Left renal pelvis (tissue), 4 donors: ENCODE results near the gene PCDHB10. TPM values are rescaled to one million over a fixed set of nuclear protein-coding genes. Genes with fewer than 3 reads are reported as not detected.
"Not testable (repeated sequence)": the region's sequence is repeated elsewhere in the genome, so short reads cannot be mapped to it uniquely, and the experiment has no call there.

ENCODE experiments used
- DNase-seq, 4 donors: peaks; one replicate each; pipeline ENCODE4 v3.0.0-alpha.2; 2013; ENCODE audit warnings: low read depth in 4 of 4, low spot score in 3 of 4
- polyA plus RNA-seq, 4 donors: library from polyadenylated mRNA; unstranded; fragments of 120-200 nt; gene quantifications; one replicate each; pipeline ENCODE4 v1.2.1, GENCODE V29; 2013; ENCODE audit not compliant: insufficient read length in 4 of 4

The PCDHB10 gene
- polyA plus RNA-seq, 4 donors = 5.4 to 11.3 (median 8.3) TPM

DNA sequence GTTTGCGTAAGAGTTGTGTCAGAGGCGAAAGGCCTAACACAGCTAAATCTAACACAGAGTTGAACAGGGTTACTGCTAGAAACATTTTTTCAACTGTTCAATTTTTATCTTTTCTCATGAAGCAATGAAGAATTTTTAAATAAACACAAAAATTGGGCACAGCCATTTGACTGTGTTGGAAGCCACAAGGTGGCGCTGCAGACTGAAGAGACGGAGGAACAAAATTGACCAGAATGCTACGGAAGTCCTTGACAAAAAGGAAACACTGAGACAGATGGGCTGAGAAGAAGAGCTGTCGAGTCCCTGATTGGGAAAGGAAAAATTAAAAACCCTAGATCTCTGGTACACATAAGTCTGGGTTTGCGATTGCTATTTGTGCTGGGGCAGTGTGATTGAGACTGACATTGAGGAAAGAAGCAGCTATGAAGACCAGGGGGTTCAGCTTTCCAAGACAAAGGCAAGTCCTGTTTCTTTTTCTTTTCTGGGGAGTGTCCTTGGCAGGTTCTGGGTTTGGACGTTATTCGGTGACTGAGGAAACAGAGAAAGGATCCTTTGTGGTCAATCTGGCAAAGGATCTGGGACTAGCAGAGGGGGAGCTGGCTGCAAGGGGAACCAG lies 5.1 kb upstream of the PCDHB10 start, which contains the start of gene PCDHB9:
Gene PCDHB9, plus strand, starts transcription at position 265 of the 616 bp plus-strand sequence. Its CDS starts 158 bp downstream, at position 423.
- DNase-seq = no peak

DNA sequence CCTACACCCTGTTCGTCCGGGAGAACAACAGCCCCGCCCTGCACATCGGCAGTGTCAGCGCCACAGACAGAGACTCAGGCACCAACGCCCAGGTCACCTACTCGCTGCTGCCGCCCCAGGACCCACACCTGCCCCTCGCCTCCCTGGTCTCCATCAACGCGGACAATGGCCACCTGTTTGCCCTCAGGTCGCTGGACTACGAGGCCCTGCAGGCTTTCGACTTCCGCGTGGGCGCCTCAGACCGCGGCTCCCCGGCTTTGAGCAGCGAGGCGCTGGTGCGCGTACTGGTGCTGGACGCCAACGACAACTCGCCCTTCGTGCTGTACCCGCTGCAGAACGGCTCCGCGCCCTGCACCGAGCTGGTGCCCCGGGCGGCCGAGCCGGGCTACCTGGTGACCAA lies 3.5 kb upstream of the PCDHB10 start:
- DNase-seq = not testable (repeated sequence)

DNA sequence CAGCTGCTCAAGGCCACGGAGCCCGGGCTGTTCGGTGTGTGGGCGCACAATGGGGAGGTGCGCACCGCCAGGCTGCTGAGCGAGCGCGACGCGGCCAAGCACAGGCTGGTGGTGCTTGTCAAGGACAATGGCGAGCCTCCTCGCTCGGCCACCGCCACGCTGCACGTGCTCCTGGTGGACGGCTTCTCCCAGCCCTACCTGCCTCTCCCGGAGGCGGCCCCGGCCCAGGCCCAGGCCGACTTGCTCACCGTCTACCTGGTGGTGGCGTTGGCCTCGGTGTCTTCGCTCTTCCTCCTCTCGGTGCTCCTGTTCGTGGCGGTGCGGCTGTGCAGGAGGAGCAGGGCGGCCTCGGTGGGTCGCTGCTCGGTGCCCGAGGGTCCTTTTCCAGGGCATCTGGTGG lies 3.0 kb upstream of the PCDHB10 start:
- not testable (repeated sequence) for DNase-seq

DNA sequence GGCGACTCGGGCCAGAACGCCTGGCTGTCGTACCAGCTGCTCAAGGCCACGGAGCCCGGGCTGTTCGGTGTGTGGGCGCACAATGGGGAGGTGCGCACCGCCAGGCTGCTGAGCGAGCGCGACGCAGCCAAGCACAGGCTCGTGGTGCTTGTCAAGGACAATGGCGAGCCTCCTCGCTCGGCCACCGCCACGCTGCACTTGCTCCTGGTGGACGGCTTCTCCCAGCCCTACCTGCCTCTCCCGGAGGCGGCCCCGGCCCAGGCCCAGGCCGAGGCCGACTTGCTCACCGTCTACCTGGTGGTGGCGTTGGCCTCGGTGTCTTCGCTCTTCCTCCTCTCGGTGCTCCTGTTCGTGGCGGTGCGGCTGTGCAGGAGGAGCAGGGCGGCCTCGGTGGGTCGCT lies 2.2 kb downstream of the PCDHB10 start:
- DNase-seq = not testable (repeated sequence)

DNA sequence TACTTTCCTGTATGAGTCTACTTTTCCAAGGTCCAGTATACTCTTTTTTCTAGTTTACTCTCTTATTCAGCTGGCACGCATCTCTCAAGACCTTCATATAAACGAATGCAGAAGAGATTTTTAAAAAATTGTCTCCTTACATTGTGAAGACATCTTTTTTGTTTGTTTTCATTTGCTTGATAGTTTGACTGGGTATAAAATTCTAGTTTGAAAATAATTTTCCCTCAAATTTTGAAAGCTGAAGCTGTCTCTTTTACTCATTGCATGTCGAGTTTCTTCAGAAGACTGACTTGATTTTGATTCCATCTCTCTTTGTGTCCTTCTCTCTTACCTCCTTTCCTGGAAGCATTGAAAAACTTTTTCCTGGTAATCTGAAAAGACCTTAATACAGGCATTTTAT lies 4.2 kb downstream of the PCDHB10 start:
- no peak for DNase-seq

DNA sequence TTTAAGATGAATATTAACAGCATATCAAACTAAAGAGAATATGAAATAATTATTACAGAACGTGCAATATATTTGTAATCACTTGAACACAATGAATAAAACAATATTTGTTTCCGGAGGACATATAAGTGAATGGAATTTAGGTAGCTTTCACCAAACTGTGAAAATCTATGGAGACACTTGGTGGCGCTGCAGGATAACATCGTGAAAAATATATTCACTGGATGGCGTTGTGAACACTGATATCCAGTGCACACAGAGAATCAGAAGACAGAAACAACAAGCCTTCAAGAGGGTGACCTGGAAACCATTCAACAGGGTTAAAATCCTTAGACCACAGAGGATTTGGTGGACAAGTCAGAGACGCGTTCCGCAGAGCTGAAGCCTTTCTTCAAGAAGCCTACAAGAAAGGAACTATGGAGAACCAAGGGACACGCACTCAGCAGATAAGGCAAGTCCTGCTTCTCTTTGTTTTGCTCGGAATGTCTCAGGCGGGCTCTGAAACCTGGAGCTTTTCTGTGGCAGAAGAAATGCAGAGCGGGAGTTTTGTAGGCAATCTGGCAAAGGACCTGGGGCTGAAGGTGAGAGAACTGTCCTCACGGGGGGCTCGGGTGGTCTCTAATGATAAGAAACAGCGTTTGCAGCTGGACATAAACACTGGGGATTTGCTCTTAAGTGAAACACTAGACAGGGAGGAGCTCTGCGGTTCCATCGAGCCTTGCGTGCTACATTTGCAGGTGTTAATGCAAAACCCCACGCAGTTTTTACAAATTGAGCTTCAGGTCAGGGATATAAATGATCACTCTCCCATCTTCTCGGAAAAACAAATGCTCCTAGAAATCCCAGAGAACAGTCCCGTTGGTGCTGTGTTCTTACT lies 7.4 kb downstream of the PCDHB10 start, which contains the start of gene PCDHB11:
Gene PCDHB11, plus strand, starts transcription at position 269 of the 877 bp plus-strand sequence. Its CDS starts 148 bp downstream, at position 417.
- no peak for DNase-seq

DNA sequence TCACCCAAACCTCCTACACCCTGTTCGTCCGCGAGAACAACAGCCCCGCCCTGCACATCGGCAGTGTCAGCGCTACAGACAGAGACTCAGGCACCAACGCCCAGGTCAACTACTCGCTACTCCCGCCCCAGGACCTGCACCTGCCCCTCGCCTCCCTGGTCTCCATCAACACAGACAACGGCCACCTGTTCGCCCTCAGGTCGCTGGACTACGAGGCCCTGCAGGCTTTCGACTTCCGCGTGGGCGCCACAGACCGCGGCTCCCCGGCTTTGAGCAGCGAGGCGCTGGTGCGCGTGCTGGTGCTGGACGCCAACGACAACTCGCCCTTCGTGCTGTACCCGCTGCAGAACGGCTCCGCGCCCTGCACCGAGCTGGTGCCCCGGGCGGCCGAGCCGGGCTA lies 9.0 kb downstream of the PCDHB10 start:
- DNase-seq = not testable (repeated sequence)

DNA sequence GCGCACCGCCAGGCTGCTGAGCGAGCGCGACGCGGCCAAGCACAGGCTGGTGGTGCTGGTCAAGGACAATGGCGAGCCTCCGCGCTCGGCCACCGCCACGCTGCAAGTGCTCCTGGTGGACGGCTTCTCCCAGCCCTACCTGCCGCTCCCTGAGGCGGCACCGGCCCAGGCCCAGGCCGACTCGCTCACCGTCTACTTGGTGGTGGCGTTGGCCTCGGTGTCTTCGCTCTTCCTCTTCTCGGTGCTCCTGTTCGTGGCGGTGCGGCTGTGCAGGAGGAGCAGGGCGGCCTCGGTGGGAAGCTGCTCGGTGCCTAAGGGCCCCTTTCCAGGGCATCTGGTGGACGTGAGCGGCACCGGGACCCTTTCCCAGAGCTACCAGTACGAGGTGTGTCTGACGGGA lies 9.5 kb downstream of the PCDHB10 start:
- DNase-seq = not testable (repeated sequence)

DNA sequence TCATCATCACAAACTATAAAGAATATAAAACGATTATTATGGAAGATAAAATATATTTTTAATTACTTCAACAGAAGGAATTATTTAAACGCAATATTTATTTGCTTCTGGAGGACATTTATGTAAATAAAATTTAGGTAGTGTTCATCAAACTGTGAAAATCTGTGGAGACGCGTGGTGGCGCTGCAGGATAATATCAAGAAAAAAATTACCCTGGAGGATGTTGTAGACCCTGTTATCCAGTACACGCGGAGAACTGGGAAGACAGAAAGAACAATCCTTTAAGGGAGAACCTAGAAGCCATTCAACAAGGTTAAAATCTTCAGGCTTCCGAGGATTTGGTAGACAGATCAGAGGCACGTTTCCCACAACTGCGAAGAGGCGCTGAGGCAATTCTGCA lies 16.3 kb downstream of the PCDHB10 start, which contains the start of gene PCDHB12:
Gene PCDHB12, plus strand, starts transcription at position 242 of the 400 bp plus-strand sequence. CDS start 189 bp downstream, outside the sequence.
- no peak for DNase-seq

DNA sequence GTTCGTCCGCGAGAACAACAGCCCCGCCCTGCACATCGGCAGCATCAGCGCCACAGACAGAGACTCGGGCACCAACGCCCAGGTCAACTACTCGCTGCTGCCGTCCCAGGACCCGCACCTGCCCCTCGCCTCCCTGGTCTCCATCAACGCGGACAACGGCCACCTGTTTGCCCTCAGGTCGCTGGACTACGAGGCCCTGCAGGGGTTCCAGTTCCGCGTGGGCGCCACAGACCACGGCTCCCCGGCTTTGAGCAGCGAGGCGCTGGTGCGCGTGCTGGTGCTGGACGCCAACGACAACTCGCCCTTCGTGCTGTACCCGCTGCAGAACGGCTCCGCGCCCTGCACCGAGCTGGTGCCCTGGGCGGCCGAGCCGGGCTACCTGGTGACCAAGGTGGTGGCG lies 18.1 kb downstream of the PCDHB10 start:
- DNase-seq = not testable (repeated sequence)

DNA sequence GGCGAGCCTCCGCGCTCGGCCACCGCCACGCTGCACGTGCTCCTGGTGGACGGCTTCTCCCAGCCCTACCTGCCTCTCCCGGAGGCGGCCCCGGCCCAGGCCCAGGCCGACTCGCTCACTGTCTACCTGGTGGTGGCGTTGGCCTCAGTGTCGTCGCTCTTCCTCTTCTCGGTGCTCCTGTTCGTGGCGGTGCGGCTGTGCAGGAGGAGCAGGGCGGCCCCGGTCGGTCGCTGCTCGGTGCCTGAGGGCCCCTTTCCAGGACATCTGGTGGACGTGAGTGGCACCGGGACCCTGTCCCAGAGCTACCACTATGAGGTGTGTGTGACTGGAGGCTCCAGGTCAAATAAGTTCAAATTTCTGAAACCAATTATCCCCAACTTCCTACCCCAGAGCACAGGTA lies 18.7 kb downstream of the PCDHB10 start:
- DNase-seq = not testable (repeated sequence)

DNA sequence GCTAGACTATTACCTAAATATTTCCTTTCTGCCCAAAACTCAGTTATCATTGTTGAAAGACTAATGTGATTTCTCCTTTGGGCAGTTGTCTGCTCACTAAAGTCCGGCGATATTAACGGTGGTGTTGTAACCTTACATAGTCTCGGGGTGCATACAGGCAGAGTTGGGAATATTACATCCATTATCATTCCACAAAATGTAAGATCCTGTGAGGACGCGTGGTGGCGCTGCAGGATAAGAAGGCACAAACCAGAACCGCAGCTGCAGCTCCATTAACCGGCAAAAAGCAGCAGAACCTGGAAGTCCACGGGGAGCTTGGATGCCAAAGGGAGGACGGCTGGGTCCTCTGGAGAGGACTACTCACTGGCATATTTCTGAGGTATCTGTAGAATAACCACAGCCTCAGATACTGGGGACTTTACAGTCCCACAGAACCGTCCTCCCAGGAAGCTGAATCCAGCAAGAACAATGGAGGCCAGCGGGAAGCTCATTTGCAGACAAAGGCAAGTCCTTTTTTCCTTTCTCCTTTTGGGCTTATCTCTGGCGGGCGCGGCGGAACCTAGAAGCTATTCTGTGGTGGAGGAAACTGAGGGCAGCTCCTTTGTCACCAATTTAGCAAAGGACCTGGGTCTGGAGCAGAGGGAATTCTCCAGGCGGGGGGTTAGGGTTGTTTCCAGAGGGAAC lies 21.6 kb downstream of the PCDHB10 start, which contains the start of gene PCDHB13:
Gene PCDHB13, plus strand, starts transcription at position 264 of the 684 bp plus-strand sequence. Its CDS starts 205 bp downstream, at position 469.
- DNase-seq = not testable (repeated sequence)

DNA sequence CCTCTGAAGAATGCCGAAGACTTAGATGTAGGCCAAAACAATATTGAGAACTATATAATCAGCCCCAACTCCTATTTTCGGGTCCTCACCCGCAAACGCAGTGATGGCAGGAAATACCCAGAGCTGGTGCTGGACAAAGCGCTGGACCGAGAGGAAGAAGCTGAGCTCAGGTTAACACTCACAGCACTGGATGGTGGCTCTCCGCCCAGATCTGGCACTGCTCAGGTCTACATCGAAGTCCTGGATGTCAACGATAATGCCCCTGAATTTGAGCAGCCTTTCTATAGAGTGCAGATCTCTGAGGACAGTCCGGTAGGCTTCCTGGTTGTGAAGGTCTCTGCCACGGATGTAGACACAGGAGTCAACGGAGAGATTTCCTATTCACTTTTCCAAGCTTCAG lies 22.4 kb downstream of the PCDHB10 start:
- DNase-seq = not testable (repeated sequence)

DNA sequence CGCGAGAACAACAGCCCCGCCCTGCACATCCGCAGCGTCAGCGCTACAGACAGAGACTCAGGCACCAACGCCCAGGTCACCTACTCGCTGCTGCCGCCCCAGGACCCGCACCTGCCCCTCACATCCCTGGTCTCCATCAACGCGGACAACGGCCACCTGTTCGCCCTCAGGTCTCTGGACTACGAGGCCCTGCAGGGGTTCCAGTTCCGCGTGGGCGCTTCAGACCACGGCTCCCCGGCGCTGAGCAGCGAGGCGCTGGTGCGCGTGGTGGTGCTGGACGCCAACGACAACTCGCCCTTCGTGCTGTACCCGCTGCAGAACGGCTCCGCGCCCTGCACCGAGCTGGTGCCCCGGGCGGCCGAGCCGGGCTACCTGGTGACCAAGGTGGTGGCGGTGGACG lies 23.4 kb downstream of the PCDHB10 start:
- DNase-seq = not testable (repeated sequence)

DNA sequence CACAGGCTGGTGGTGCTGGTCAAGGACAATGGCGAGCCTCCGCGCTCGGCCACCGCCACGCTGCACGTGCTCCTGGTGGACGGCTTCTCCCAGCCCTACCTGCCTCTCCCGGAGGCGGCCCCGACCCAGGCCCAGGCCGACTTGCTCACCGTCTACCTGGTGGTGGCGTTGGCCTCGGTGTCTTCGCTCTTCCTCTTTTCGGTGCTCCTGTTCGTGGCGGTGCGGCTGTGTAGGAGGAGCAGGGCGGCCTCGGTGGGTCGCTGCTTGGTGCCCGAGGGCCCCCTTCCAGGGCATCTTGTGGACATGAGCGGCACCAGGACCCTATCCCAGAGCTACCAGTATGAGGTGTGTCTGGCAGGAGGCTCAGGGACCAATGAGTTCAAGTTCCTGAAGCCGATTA lies 23.9 kb downstream of the PCDHB10 start:
- DNase-seq = not testable (repeated sequence)

DNA sequence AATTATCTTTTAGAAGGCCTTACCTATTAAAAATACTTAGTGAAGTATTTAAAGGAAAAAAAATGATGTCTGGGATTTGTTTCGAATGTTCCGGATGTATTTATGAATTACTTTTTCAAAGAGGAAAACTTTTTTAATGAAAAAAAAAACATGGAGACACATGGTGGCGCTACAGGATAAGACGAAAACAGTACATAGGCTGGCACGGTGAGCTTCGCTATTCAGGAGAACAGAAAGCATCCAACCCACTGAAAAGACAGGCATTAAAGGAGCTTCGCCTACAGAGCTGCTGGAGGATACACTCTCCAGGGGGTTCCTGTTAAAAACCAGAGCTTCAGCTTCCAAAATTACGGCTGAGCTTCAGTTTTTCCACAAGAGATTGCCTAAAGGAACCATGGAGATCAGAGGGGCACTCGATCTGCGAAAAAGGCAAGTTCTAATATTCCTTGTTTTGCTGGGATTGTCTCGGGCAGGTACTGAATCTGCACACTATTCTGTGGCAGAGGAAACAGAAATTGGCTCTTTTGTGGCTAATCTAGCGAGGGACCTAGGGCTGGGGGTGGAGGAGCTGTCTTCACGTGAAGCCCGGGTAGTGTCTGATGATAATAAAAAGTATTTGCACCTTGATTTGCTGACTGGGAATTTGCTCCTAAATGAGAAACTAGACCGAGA lies 31.1 kb downstream of the PCDHB10 start, which contains the start of gene PCDHB14:
Gene PCDHB14, plus strand, starts transcription at position 232 of the 672 bp plus-strand sequence. Its CDS starts 163 bp downstream, at position 395.
- DNase-seq = no peak

DNA sequence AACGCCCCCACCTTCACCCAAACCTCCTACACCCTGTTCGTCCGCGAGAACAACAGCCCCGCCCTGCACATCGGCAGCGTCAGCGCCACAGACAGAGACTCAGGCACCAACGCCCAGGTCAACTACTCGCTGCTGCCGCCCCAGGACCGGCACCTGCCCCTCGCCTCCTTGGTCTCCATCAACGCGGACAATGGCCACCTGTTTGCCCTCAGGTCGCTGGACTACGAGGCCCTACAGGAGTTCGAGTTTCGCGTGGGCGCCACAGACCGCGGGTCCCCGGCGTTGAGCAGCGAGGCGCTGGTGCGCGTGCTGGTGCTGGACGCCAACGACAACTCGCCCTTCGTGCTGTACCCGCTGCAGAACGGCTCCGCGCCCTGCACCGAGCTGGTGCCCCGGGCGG lies 32.7 kb downstream of the PCDHB10 start:
- DNase-seq = not testable (repeated sequence)

DNA sequence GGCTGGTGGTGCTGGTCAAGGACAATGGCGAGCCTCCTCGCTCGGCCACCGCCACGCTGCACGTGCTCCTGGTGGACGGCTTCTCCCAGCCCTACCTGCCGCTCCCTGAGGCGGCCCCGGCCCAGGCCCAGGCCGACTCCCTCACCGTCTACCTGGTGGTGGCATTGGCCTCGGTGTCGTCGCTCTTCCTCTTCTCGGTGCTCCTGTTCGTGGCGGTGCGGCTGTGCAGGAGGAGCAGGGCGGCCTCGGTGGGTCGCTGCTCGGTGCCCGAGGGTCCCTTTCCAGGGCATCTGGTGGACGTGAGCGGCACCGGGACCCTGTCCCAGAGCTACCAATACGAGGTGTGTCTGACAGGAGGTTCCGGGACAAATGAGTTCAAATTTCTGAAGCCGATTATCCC lies 33.3 kb downstream of the PCDHB10 start:
- not testable (repeated sequence) for DNase-seq

DNA sequence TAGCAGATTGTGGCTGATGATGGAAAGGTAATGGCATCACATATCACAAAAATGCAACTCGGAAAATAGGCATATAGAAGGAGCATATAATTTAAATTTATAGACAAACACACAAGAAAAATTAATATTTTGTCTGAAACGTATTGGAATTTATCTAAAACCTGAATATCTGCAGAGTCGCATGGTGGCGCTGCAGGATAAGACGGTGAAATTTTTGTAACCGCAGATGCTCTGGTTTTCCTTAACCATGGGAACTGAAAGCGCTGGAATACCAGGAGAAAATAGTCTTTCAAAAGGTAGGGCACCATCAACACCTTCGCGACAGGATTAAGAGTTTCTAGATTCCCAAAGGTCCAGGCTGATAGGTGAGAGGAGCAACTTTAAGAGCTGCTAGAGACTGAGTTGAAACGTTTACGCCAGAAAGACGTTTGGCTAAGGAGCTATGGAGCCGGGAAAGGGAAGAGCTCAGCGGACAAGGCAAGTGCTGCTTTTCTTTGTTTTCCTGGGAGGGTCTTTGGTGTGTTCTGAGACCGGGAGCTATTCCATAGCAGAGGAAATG lies 42.0 kb downstream of the PCDHB10 start:
- no peak for DNase-seq

DNA sequence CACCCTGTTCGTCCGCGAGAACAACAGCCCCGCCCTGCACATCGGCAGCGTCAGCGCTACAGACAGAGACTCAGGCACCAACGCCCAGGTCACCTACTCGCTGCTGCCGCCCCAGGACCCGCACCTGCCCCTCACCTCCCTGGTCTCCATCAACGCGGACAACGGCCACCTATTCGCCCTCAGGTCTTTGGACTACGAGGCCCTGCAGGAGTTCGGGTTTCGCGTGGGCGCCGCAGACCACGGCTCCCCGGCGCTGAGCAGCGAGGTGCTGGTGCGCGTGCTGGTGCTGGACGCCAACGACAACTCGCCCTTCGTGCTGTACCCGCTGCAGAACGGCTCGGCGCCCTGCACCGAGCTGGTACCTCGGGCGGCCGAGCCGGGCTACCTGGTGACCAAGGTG lies 43.8 kb downstream of the PCDHB10 start:
- not testable (repeated sequence) for DNase-seq
